Tibial nerve (tissue), 4 donors: ENCODE data around the gene TNN. TPM values are rescaled to one million over a fixed set of nuclear protein-coding genes. Genes with fewer than 3 reads are reported as not detected.

Source experiments
- DNase-seq, 2 donors: peaks; one replicate each; pipeline ENCODE4 v3.0.0-alpha.2; 2019; ENCODE audit warnings: low spot score in 2 of 2
- H3K27ac ChIP-seq, 4 donors: fragments of 200-600 bp; sonication (generic) in 3 of 4; one replicate each; pipeline ENCODE4 v1.5.1; 2017 to 2019; ENCODE audit warnings: mild to moderate bottlenecking in 1 of 4
- H3K27me3 ChIP-seq, 2 donors: fragments of 200-600 bp; sonication (generic) in 1 of 2; one replicate each; pipeline versions ENCODE4 v1.5.1 to v1.6.0; 2017 to 2019
- H3K36me3 ChIP-seq, 3 donors: fragments of 200-600 bp; sonication (generic); one replicate each; pipeline ENCODE4 v1.5.1; 2018 to 2019
- H3K4me1 ChIP-seq, 4 donors: fragments of 200-600 bp; sonication (generic) in 3 of 4; one replicate each; pipeline ENCODE4 v1.5.1; 2017 to 2019
- H3K4me3 ChIP-seq, 4 donors: fragments of 200-600 bp; sonication (generic) in 3 of 4; one replicate each; pipeline ENCODE4 v1.5.1; 2017 to 2019; ENCODE audit warnings: mild to moderate bottlenecking in 1 of 4, moderate library complexity in 1 of 4
- H3K9me3 ChIP-seq, 4 donors: fragments of 200-600 bp; sonication (generic) in 3 of 4; one replicate each; pipeline ENCODE4 v1.5.1; 2017 to 2019
- EP300 ChIP-seq, 2 donors: sonication (generic); formaldehyde crosslinking; IDR thresholded peaks; one replicate each; pipeline ENCODE4 v1.6.1; 2017; ENCODE audit warnings: antibody characterized with exemption in 2 of 2, mild to moderate bottlenecking in 1 of 2
- POLR2A ChIP-seq, 2 donors: fragments of 450-650 bp; IDR thresholded peaks; one replicate each; pipeline ENCODE4 v1.6.1; 2017; ENCODE audit warnings: antibody characterized with exemption in 2 of 2, mild to moderate bottlenecking in 2 of 2, moderate library complexity in 2 of 2
- WGBS, 2 donors: methylation state at CpG; one replicate each; pipeline ENCODE4 v1.1.5; 2018; 5-methylcytosine and 5-hydroxymethylcytosine counted together
- total RNA-seq, 4 donors: library from RNA; depleted of rRNA; stranded (reverse); fragments of >200 nt; gene quantifications; one replicate each; pipeline ENCODE4 v1.1.0, GENCODE V29; 2016
- TF ChIP-seq, protein P1 (sequence below), 5 experiments: fragments of 200-600 bp in 3 of 5; fragments of 450-650 bp in 2 of 5; sonication (generic) in 3 of 5; IDR thresholded peaks; one replicate each; pipeline ENCODE4 v1.5.1; 2016 to 2019; ENCODE audit warnings: antibody characterized with exemption in 5 of 5, mild to moderate bottlenecking in 3 of 5, moderate library complexity in 2 of 5

The TNN gene
- total RNA-seq, 4 donors from 2014 or later: 0.39 TPM; not detected in 3

GRCh38 chr1:175124861-175125260 lies 57.2 kb downstream of the TNN start:
- Histone ChIP-seq H3K4me3 (no peak overlapping the region), H3K9me3 (no peaks in the 10 kb centered on the region), H3K36me3 (no peaks in the 10 kb centered on the region), H3K27ac (peak overlapping the region in 2 of 4 donors; percentile 27 to 47), H3K4me1 (peaks cover 0 to 14% (median under 1%) of the 10 kb centered on the region in 4 donors), H3K27me3 (no peaks in the 10 kb centered on the region)
- DNase-seq: no peak
- TF ChIP-seq, protein P1, sequence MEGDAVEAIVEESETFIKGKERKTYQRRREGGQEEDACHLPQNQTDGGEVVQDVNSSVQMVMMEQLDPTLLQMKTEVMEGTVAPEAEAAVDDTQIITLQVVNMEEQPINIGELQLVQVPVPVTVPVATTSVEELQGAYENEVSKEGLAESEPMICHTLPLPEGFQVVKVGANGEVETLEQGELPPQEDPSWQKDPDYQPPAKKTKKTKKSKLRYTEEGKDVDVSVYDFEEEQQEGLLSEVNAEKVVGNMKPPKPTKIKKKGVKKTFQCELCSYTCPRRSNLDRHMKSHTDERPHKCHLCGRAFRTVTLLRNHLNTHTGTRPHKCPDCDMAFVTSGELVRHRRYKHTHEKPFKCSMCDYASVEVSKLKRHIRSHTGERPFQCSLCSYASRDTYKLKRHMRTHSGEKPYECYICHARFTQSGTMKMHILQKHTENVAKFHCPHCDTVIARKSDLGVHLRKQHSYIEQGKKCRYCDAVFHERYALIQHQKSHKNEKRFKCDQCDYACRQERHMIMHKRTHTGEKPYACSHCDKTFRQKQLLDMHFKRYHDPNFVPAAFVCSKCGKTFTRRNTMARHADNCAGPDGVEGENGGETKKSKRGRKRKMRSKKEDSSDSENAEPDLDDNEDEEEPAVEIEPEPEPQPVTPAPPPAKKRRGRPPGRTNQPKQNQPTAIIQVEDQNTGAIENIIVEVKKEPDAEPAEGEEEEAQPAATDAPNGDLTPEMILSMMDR (IDR thresholded peaks at IDR 0.05): no peak
- TF ChIP-seq EP300 (IDR thresholded peaks at IDR 0.05) (no peak), POLR2A (IDR thresholded peaks at IDR 0.05) (no peak)
- WGBS, 2 donors: 23 to 29% methylated on average over 1 of the region's 1 CpG

GRCh38 chr1:175126347-175126746 lies 58.7 kb downstream of the TNN start:
- H3K9me3 ChIP-seq: no peaks in the 10 kb centered on the region
- no peak overlapping the region for H3K4me3 ChIP-seq
- 68 to 77% methylated on average over 4 of the region's 4 CpGs for WGBS, 2 donors
- H3K27me3 ChIP-seq: no peaks in the 10 kb centered on the region
- no peak for DNase-seq
- H3K27ac ChIP-seq: no peak overlapping the region
- no peaks in the 10 kb centered on the region for H3K36me3 ChIP-seq
- TF ChIP-seq EP300 (IDR thresholded peaks at IDR 0.05): no peak
- no peak for TF ChIP-seq POLR2A (IDR thresholded peaks at IDR 0.05)
- TF ChIP-seq, protein P1 (IDR thresholded peaks at IDR 0.05): no peak
- peaks cover 0 to 25% (median 5%) of the 10 kb centered on the region in 4 donors for H3K4me1 ChIP-seq

DNA sequence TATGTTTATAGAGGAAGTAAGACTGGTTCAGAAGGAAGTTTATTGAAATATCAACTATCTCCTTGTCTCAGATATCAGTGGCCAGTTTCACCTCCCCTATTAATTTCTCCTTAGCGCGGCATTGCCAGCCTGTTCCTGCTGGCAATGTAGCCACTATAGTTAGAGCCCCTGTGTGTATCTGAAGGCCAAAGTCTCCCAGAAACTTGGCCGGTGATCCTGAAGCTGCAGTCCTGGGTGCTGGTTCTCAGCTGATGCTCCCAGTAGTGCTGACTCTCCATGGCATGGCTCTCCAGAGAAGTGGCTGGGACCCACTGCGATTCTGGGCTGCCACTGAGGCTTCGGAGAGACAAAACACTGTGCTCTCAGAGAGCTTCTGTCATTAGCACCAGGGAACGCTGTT lies 59.9 kb downstream of the TNN start:
- Histone ChIP-seq H3K27me3 (no peaks in the 10 kb centered on the region), H3K4me3 (no peak overlapping the region), H3K9me3 (no peaks in the 10 kb centered on the region), H3K4me1 (peaks cover 0 to 25% (median 8%) of the 10 kb centered on the region in 4 donors), H3K27ac (no peak overlapping the region), H3K36me3 (no peaks in the 10 kb centered on the region)
- TF ChIP-seq, protein P1 (IDR thresholded peaks at IDR 0.05): no peak
- no peak for TF ChIP-seq POLR2A (IDR thresholded peaks at IDR 0.05)
- no peak for TF ChIP-seq EP300 (IDR thresholded peaks at IDR 0.05)
- 75 to 91% methylated on average over 4 to 6 of the region's 6 CpGs for WGBS, 2 donors
- DNase-seq: no peak

GRCh38 chr1:175128523-175128922 lies 60.9 kb downstream of the TNN start:
- no peak for DNase-seq
- TF ChIP-seq EP300 (IDR thresholded peaks at IDR 0.05) (no peak), POLR2A (IDR thresholded peaks at IDR 0.05) (no peak)
- TF ChIP-seq, protein P1 (IDR thresholded peaks at IDR 0.05): no peak
- no peaks in the 10 kb centered on the region for H3K9me3 ChIP-seq
- WGBS, 2 donors: 80 to 96% methylated on average over 9 of the region's 9 CpGs
- H3K27ac ChIP-seq: no peak overlapping the region
- H3K36me3 ChIP-seq: no peaks in the 10 kb centered on the region
- H3K4me3 ChIP-seq: no peak overlapping the region
- H3K4me1 ChIP-seq: peaks cover 0 to 25% (median 8%) of the 10 kb centered on the region in 4 donors
- H3K27me3 ChIP-seq: no peaks in the 10 kb centered on the region

GRCh38 chr1:175129182-175129581 lies 61.5 kb downstream of the TNN start:
- no peak for DNase-seq
- H3K27me3 ChIP-seq: no peaks in the 10 kb centered on the region
- WGBS, 2 donors: 73 to 84% methylated on average over 1 of the region's 1 CpG
- TF ChIP-seq, protein P1 (IDR thresholded peaks at IDR 0.05): no peak
- TF ChIP-seq EP300 (IDR thresholded peaks at IDR 0.05) (no peak), POLR2A (IDR thresholded peaks at IDR 0.05) (no peak)
- peak overlapping the region in 1 of 4 donors; percentile 13 for H3K27ac ChIP-seq
- H3K36me3 ChIP-seq: no peaks in the 10 kb centered on the region
- no peak overlapping the region for H3K4me3 ChIP-seq
- no peaks in the 10 kb centered on the region for H3K9me3 ChIP-seq
- H3K4me1 ChIP-seq: peaks cover 0 to 25% (median 8%) of the 10 kb centered on the region in 4 donors
